ENCODE data around the gene ARAP3.
"Not testable (repeated sequence)": the region's sequence is repeated elsewhere in the genome, so short reads cannot be mapped to it uniquely, and the experiment has no call there.

The ARAP3 gene

GRCh38 chr5:141637767-141638419 lies 44.1 kb downstream of the ARAP3 start:
- peak; percentile 14 for DNase-seq

DNA sequence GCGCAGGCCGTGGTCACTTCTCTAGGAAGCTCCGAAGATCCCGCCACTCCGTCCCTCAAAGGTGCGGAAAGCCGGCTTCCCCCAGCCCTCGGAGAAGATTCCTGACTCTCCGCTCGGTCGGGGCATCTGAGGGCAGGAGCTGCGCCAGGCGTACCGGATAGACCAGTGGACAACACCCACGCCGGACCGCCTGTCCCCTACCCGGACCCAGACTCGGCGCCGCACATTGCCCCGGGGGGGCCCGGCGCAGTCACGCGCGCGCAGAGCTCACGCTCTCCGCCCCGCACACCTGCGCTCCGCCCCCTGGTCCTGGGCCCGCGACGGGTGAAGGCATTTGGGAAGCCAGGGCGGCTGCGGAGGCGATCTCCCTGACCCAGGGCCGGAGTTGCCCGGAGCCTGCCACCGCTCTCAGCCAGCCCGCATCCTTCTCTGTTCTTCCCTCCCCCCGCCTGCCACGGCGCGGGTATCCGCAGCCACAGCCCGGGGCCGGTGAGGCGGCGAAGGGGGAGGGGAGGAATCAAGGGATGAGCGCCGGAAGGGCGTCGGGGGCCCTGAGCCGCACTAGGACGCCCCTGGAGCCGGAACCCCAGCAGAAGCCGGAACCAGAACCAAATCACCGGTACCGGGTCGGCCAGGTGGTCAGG lies 44.8 kb downstream of the ARAP3 start:
- peak; percentile 41 for DNase-seq

- DNase-seq: peak; percentile 84
These were observed 45.5 kb downstream of the ARAP3 start, which contains the start of the genes HDAC3 and RELL2 for GRCh38 chr5:141636413-141637122. HDAC3 (minus strand) TSS chr5:141636849; CDS start chr5:141636790, 59 bp downstream. RELL2 (plus strand) TSS chr5:141636997; CDS start chr5:141638226, 1,229 bp downstream.

- peak; percentile 3 for DNase-seq
These were observed 46.0 kb downstream of the ARAP3 start for GRCh38 chr5:141636106-141636412.

GRCh38 chr5:141635646-141636045 lies 46.4 kb downstream of the ARAP3 start:
- no peak for DNase-seq

- no peak for DNase-seq
These were observed 47.3 kb downstream of the ARAP3 start for GRCh38 chr5:141634720-141635119.

- DNase-seq: no peak
These were observed 48.0 kb downstream of the ARAP3 start for GRCh38 chr5:141633871-141634561.

DNA sequence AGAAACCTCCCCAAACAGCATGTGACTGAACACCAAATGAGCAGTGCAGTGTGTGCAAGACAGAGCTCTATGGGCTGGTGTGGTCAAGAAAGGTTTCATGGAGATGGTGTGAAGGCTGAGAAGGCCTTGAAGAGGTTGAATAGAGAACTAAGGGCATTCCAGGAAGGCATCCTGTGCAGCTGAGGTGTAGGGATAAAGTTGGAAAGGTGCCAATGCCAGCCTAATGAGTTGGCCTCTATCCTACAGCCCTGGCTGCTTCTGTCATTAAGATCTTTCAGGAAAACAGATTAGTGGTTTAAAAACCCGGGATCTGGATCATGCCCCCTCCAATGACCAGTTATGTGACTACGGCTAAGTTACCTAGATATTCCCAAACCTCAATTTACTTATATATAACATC lies 49.4 kb downstream of the ARAP3 start:
- DNase-seq: no peak

GRCh38 chr5:141630570-141631140 lies 51.4 kb downstream of the ARAP3 start:
- no peak for DNase-seq

DNA sequence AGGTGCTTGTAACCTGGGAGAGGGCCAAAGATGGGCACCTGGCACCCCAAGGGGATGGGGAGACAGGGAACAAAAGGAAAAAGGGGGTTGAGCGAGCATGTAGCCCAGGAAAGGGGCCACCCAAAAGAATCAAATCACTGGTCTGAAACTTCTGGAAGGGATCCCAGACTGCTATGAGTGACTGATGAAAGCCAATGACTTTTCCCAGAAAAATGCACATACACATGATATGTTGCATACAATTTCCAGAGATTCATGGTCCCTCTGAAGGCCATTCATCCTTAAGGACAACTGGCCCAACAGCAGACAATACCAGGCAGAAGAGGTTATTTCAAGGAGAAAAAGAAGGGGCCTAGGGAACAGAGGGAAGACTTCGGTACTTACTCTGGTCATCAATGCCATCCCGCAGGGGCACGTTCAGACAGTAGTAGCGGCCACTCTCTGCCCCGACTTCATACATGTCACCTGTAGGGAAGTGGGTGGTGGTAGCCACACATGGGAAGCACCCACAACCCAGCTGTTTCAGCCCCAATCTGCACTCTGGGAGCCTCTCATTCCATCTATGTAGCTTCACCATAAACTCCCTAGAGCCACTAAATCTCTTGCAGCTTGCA lies 53.7 kb downstream of the ARAP3 start:
- no peak for DNase-seq

GRCh38 chr5:141623611-141624010 lies 58.4 kb downstream of the ARAP3 start:
- no peak for DNase-seq

- no peak for DNase-seq
These were observed 58.8 kb downstream of the ARAP3 start for GRCh38 chr5:141623186-141623585.

- peak; percentile 93 for DNase-seq
These were observed 63.1 kb downstream of the ARAP3 start, which contains the start of gene DIAPH1 for GRCh38 chr5:141618804-141619554. DIAPH1 (minus strand) TSS chr5:141619000; CDS start chr5:141618914, 86 bp downstream.

DNA sequence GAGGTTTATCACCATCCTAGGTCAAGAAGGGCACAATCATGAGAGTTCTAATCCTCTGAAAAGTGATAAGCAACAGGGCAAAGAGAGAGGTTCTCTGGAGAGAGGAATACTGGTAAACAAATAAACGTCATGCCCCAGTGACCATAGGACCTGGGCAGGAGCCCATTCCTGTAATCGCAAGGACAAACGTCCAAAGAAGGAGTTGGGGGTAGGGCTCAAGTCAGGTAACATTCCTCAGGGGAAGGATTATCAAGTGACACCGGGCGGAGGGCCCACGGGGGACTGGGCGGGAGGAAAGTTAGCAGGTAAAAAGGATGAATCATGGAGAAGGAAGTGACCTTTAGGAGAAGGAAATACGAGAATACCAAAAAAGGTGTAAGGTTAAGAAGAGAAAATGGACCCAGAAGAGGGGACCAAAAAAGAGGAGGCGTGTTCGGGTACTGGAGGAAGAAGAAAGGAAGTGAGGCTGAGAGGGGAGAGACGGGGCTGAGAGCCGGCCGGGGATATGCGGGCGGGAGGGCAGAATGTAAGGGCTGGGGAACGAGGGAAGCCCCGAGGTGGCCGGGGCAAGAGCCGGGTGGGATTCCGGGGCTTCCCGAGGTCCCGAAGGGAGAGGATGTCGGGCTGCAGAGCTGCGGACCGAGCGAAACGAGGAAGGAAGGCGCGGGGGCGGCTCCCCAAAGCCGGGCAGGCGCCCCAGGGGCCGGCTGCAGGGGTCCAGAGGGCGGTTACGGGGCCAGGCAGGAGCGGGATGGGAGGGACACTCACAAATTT lies 63.8 kb downstream of the ARAP3 start:
- peak; percentile 67 for DNase-seq

- DNase-seq: no peak
These were observed 64.4 kb downstream of the ARAP3 start for GRCh38 chr5:141617682-141618029.

DNA sequence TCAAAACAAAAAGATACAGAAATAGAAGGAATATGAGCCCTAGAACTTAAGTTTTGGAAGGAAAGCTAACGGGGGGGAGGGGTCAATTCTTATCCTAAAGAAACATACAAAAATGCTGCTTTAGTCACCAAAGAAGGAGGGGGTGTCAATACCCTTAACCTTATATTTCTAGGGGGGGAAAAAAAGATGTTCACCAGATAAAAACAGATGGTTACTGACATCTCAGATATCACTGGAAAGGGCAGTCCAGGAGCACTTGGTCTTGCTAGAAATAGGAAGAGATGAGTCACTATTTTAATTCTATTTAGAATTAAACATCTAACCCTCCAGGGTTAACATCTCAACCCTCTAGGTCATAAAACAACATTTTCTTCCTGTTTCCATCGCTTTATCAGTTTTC lies 64.9 kb downstream of the ARAP3 start:
- DNase-seq: no peak

DNA sequence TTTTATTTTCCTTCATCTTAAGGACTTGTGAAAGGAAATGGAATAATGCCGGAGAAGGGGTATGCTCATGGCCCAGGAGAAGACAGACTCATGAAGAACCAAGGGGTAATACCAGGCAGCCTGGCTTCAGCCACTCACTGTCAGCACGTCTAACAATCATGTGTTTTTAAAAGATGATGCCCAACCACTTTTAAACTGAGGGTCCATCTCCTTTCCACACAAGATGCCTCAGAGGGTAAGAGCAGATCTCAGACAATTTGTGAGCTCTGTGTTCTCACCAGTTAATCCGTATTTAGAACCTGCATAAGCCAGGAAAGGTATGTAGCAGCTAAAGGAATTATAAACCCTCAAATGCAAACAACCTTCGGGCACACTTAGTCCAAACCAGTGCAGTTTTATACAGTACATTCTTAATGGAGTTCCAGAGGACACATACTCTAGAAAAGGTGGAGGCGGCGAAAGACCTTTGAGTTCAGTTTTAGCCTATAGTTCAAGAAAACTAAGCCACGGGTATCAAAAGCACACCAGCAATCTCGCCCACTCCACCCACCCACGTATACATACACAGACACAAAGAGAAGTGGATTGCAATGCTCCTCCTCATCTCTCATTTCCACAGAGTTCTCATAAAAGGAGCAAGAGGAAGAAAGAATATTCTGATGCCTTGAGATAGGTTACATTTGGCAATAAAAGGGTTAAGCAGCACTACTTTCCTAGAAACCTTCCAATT lies 65.9 kb downstream of the ARAP3 start:
- no peak for DNase-seq

GRCh38 chr5:141613344-141613743 lies 68.7 kb downstream of the ARAP3 start:
- DNase-seq: no peak

GRCh38 chr5:141611289-141611688 lies 70.7 kb downstream of the ARAP3 start:
- DNase-seq: no peak

DNA sequence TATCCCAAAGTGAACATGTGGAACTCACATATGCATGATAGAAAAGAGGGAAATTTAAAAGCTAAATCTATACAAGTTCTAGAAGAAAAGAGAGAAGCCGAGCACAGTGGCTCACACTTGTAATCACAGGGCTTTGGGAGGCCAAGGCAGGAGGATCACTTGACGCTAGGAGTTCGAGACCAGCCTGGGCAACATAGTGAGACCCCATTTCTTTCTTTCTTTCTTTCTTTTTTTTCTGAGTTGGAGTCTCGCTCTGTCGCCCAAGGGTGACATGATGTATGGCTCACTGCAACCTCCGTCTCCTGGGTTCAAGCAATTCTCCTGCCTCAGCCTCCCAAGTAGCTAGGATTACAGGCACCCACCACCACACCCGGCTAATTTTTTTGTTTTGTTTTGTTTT lies 72.1 kb downstream of the ARAP3 start:
- DNase-seq: not testable (repeated sequence)
